ENCODE results near the gene NEDD4.

DNA sequence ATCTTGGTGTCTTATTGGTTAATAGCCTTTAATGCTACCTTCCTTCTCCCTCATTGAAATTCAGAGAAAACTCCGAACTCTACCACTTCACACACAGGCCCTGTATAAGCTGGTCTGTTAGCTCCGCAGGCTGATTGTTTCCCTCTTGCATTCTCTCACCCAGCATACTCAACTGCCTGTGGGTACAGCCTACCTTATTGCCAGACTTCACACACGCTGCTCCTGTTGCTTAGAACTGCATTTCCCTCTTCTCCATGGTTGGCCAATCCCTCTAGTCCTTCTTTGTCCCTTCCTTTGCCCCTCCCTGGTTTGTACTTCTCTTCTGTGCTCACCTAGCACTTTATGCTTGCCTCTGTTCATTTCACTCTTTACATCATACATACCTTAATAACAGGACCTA lies 157.5 kb downstream of the NEDD4 start:
- TF ChIP-seq TEAD4 (IDR thresholded peaks at IDR 0.05) (no peak), CREB1 (IDR thresholded peaks at IDR 0.05; ENCODE audit: low read depth) (no peak), FOXM1 (IDR thresholded peaks at IDR 0.05; ENCODE audit: borderline replicate concordance, low read depth) (no peak), CEBPB (IDR thresholded peaks at IDR 0.05) (no peak), RAD21 (IDR thresholded peaks at IDR 0.05; ENCODE audit: low read depth) (no peak), TAF1 (IDR thresholded peaks at IDR 0.05; ENCODE audit: low read depth) (no peak), YY1 (IDR thresholded peaks at IDR 0.05; ENCODE audit: low read depth) (no peak)
- TF ChIP-seq, protein P1, sequence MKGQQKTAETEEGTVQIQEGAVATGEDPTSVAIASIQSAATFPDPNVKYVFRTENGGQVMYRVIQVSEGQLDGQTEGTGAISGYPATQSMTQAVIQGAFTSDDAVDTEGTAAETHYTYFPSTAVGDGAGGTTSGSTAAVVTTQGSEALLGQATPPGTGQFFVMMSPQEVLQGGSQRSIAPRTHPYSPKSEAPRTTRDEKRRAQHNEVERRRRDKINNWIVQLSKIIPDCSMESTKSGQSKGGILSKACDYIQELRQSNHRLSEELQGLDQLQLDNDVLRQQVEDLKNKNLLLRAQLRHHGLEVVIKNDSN (IDR thresholded peaks at IDR 0.05) = no peak
- TF ChIP-seq, protein P2, sequence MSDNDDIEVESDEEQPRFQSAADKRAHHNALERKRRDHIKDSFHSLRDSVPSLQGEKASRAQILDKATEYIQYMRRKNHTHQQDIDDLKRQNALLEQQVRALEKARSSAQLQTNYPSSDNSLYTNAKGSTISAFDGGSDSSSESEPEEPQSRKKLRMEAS (IDR thresholded peaks at IDR 0.05) = no peak

Measured in Ishikawa (cell line).